Choroid plexus epithelial cell (primary cell): ENCODE results near the gene MTTP.

Experiments used
- DNase-seq: peaks from one replicate; pipeline ENCODE4 v3.0.0-alpha.2; 2010; ENCODE audit warnings: low read depth
- H3K4me3 ChIP-seq: 2 replicates; pipeline ENCODE4 v1.5.1; 2011; ENCODE audit warnings: low read depth, mild to moderate bottlenecking, control low read depth, low read length, moderate library complexity
- TF ChIP-seq, protein P1 (sequence below): conservative IDR thresholded peaks from 2 replicates; pipeline ENCODE4 v1.5.1; 2011; ENCODE audit warnings: low read depth, mild to moderate bottlenecking, control low read depth, inconsistent platforms, low read length, moderate library complexity

MTTP gene

DNA sequence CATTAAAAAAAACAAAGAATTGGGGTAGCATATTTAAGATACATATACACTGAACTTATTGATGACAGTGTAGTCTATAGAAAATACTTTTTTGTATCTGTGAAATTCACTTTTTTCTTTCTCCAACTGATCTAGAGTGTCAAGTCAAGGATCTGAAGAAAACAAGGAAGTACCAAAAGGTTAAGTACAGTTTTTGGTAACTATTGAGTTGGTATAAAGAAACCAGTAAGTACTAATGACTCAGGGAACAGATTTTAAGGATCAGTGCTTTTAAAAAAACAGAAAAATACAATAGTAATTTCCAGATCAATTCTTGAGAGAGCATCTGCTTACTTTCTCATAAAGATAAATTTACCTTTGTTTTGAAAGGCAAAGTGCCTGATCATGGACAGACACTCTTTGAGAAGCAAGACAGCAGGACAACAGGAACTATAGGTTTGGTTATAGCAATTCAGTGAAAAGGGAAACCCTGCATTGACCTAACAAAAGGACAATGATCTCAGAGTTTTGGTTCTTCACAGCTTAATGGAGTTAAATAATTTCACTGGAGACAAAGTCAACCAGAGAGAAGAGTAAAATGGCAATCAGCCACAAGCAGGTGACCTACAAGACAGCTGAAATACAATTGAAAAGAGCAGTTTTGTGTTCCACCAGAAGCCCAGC is 34.2 kb upstream of the MTTP start:
- DNase-seq, result no peak
- TF ChIP-seq, protein P1, sequence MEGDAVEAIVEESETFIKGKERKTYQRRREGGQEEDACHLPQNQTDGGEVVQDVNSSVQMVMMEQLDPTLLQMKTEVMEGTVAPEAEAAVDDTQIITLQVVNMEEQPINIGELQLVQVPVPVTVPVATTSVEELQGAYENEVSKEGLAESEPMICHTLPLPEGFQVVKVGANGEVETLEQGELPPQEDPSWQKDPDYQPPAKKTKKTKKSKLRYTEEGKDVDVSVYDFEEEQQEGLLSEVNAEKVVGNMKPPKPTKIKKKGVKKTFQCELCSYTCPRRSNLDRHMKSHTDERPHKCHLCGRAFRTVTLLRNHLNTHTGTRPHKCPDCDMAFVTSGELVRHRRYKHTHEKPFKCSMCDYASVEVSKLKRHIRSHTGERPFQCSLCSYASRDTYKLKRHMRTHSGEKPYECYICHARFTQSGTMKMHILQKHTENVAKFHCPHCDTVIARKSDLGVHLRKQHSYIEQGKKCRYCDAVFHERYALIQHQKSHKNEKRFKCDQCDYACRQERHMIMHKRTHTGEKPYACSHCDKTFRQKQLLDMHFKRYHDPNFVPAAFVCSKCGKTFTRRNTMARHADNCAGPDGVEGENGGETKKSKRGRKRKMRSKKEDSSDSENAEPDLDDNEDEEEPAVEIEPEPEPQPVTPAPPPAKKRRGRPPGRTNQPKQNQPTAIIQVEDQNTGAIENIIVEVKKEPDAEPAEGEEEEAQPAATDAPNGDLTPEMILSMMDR, result no peak

GRCh38 chr4:99552872-99553271 is 21.8 kb upstream of the MTTP start:
- TF ChIP-seq, protein P1, result no peak
- no peak for DNase-seq
- H3K4me3 ChIP-seq, result no peak overlapping the region

More for the DNA sequence above, 34.2 kb upstream of the MTTP start:
- H3K4me3 ChIP-seq, result no peak overlapping the region

DNA sequence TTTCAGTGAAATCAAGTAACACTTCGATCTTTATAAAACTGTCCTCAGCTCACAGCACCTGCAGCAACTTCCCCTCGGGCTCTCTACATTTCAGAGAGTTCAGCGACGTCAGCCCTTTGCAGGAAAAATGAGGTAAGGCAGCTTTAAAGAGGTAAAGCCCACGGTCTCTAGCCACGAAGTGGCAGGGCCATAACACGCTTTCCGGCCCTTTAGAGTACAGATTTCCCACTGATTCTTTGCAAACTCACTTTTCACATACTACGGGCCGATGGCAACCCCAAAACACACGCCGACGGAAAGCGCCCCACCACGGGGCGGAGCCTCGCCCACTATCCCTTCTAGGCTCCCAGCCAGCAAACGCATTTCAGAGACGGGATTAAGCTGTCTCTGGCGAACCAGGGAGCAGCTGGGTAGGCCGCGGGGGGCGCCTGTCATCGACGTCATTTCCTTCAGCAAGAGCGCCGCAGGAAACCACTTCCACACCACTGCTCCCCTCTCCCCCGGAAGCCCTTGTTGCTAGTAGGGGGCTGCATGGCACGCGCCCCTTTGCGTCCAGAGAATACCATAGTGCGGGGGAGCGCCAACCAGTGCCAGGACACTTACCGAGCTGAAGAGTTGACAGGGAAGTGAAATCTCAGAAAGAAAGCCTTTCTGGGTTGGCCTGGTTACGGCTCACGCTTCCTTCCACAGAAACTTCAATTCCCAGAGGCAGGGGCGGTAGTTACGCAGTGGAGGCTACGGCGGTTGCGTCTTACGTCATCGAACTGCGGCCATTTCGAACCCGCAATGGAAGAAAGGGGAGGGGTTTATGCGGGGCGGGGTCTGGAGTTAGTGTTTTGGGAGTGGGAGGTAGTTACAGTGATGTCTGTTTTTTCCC is 11.1 kb upstream of the MTTP start, which contains the start of gene TRMT10A:
Gene TRMT10A, minus strand, starts transcription at position 730 of the 877 bp plus-strand sequence. CDS start 4,701 bp downstream, outside the sequence.
- TF ChIP-seq, protein P1, result no peak
- peak; percentile 99 for DNase-seq

GRCh38 chr4:99564921-99565320 is 9.7 kb upstream of the MTTP start:
- TF ChIP-seq, protein P1, result no peak
- no peak for DNase-seq
- H3K4me3 ChIP-seq, result no peak overlapping the region

More for the DNA sequence above, 11.1 kb upstream of the MTTP start, which contains the start of gene TRMT10A:
- peak within 1 kb of the TSS; percentile 84 for H3K4me3 ChIP-seq

DNA sequence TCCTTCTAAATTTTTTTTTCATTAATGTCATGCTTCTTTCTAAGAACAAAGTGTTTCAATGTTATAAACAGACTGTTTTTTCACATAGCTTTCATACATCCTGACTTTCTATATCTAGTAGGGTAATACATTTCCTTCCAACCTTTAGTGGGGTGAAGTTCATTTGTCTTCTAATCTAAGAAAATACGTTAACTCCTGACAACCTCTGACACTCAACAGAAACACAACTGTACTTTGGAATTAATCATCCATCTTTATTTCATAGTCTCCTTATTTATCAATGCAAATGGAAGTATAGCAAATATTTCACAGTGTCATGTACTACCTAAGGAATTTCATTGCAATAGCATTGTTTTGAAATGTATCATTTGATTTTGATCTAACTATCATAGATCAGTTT is 2.7 kb upstream of the MTTP start:
- H3K4me3 ChIP-seq, result no peak overlapping the region
- DNase-seq, result no peak
- TF ChIP-seq, protein P1, result no peak

DNA sequence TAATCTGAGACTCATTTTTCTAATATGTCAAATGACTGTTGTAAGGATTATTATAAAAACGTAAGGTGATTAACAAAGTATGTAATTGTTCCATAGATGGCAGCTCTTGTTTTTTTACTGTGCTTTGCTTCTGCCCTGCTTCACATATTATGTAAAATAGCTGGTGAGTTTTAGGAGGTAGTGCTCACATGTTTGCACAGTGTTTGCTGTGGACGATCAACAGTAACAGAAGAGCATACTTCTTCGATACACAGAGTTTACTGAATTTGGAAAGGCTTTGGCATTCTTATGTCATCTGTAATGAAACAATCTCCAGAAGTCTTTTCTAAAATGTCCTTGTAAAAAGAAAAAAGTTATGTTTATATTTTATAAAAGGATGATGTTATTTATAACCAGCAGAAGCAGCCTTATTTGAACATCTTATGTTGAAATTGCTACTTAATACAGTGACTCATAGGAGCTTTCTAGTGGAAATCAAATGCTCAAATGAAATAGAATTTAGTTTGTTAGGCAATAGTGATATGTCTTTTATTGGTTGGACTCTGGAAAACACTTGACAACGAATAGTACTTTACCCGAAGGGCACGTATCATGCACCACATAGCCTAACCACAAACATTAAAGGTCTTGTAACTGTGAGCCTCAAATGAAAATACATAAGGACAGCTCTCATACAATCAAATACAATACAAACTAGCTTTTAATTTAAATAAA is 1.9 kb upstream of the MTTP start:
- no peak overlapping the region for H3K4me3 ChIP-seq
- TF ChIP-seq, protein P1, result no peak
- no peak for DNase-seq
